Measurements from ENCODE around the gene SSH3. TPM values are rescaled to one million over a fixed set of nuclear protein-coding genes. Genes with fewer than 3 reads are reported as not detected.
"Not testable (repeated sequence)": the region's sequence is repeated elsewhere in the genome, so short reads cannot be mapped to it uniquely, and the experiment has no call there.

SSH3 gene
- total RNA-seq, 1 donor from 2014 or later: 55.4 TPM

DNA sequence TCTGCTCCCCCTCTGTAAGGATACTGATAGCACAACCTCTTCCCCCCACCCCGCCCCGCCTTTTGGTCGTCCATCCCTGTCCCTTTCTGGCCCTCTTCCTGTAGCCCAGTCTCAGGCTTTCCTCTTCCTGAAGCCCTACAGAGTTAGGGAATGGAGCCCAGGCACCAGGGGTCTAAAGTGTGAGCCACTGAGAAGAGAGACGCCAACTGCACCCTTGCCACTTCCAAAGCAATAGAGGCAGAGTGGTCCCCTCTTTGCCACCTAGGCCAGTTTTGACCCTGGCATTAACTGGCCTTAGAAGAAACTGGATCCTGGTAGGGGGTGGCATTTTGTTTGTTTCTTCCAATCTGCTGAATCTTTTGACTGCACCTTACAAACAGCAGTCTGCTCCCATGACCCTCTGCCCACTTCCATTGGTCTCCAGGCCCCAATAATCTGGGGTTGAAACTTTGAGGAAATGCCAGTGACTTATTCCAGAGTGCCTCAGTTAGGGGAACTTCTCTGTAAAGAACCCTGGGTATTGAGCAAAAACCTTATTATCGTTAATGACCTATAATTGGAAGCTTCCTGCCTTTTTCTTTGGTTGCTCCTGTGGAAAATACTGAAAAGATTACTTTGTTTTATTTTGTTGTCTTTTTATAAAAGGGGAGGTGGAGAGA lies 46.7 kb upstream of the SSH3 start:
- no peaks in the 10 kb centered on the region for H3K27me3 Mint-ChIP-seq (ENCODE audit: low read depth)
- no peak for DNase-seq (ENCODE audit: low spot score in 2 of 2, unreplicated experiment in 2 of 2)
- H3K36me3 Mint-ChIP-seq: peaks cover 28% of the 10 kb centered on the region
- H3K4me3 Mint-ChIP-seq: no peak overlapping the region
- TF ChIP-seq, protein P1, sequence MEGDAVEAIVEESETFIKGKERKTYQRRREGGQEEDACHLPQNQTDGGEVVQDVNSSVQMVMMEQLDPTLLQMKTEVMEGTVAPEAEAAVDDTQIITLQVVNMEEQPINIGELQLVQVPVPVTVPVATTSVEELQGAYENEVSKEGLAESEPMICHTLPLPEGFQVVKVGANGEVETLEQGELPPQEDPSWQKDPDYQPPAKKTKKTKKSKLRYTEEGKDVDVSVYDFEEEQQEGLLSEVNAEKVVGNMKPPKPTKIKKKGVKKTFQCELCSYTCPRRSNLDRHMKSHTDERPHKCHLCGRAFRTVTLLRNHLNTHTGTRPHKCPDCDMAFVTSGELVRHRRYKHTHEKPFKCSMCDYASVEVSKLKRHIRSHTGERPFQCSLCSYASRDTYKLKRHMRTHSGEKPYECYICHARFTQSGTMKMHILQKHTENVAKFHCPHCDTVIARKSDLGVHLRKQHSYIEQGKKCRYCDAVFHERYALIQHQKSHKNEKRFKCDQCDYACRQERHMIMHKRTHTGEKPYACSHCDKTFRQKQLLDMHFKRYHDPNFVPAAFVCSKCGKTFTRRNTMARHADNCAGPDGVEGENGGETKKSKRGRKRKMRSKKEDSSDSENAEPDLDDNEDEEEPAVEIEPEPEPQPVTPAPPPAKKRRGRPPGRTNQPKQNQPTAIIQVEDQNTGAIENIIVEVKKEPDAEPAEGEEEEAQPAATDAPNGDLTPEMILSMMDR (IDR thresholded peaks at IDR 0.05; ENCODE audit: unreplicated experiment): no peak
- no peaks in the 10 kb centered on the region for H3K9me3 Mint-ChIP-seq
- peaks cover 25% of the 10 kb centered on the region for H3K4me1 Mint-ChIP-seq
- no peak overlapping the region for H3K27ac Mint-ChIP-seq

DNA sequence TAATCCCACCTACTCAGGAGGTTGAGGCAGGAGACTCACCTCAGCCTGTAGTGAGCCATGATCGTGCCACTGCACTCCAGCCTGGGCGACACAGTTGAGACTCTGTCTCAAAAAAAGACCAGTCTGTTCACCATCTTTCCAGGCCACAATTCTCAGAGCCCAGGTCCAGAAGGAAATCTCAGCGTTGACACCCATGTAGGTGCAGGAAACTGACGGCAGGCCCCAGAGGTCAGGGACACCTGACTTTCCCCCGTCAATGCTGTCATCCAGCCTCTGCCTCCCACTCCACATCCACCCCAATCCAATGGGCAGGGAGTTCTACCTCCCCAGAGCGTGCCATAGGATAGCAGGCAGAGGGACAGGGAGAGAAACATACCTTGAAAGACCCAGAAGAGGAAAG lies 42.9 kb upstream of the SSH3 start:
- H3K27me3 Mint-ChIP-seq (ENCODE audit: low read depth): no peaks in the 10 kb centered on the region
- no peak for DNase-seq (ENCODE audit: low spot score in 2 of 2, unreplicated experiment in 2 of 2)
- H3K4me1 Mint-ChIP-seq: peaks cover 18% of the 10 kb centered on the region
- peaks cover 12% of the 10 kb centered on the region for H3K36me3 Mint-ChIP-seq
- no peak overlapping the region for H3K27ac Mint-ChIP-seq
- TF ChIP-seq, protein P1 (IDR thresholded peaks at IDR 0.05; ENCODE audit: unreplicated experiment): no peak
- H3K4me3 Mint-ChIP-seq: peak overlapping the region; percentile 14
- no peaks in the 10 kb centered on the region for H3K9me3 Mint-ChIP-seq

DNA sequence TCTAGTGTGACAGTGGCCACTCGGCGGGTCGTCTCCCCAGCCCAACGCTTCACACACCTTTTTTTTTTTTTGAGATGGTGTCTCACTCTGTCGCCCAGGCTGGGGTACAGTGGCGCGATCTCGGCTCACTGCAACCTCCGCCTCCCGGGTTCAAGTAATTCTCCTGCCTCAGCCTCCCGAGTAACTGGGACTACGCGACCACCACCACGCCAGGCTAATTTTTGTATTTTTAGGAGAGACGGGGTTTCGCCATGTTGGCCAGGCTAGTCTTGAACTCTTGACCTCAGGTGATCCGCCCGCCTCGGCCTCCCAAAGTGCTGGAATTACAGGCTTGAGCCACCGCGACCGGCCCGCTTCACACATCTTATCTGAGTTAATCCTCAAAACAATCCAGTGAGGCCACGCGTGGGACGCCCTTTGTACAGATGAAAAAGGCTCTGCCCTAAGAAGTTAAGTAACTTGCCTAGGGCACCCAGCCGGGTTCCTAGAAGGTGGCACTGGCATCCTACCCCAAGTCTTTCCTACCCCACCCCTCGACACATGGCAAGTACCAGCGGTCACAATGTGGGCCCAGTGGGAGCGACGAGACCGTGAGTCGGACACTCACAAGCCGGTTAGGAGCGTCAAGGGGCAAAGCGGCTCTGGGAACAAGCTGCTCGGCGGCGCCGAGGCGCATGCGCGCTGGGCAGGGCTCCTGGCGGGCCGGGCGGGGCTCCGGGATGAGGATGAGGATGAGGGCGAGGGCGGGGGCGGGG lies 42.3 kb upstream of the SSH3 start:
- not testable (repeated sequence) for H3K9me3 Mint-ChIP-seq; H3K36me3 Mint-ChIP-seq; H3K27me3 Mint-ChIP-seq (ENCODE audit: low read depth); H3K27ac Mint-ChIP-seq
- DNase-seq (ENCODE audit: low spot score in 2 of 2, unreplicated experiment in 2 of 2): peak; percentile 60 to 77
- Mint-ChIP-seq H3K4me3 (peak overlapping the region; percentile 70), H3K4me1 (peaks cover 23% of the 10 kb centered on the region)

DNA sequence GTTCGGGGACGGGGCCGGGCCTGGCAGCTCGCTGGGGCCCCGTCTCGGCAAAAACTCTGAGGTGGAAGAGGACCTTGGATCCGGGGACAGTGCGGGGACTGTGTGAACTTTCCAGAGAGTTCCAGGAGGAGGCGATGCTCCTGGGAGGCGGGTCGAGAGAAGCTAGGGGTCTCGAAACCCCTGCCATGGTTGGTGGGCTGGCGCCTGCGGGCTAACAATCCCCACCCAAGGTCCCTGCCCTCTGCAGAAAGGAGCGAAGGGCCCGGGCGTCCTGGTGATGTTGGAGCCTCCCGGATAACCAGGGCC lies 41.7 kb upstream of the SSH3 start:
- Mint-ChIP-seq H3K36me3 (peaks cover 7% of the 10 kb centered on the region), H3K4me3 (peak overlapping the region; percentile 70), H3K27me3 (ENCODE audit: low read depth) (no peaks in the 10 kb centered on the region), H3K27ac (peak overlapping the region; percentile 62), H3K4me1 (peaks cover 23% of the 10 kb centered on the region), H3K9me3 (no peaks in the 10 kb centered on the region)
- no peak for DNase-seq (ENCODE audit: low spot score in 2 of 2, unreplicated experiment in 2 of 2)
- TF ChIP-seq, protein P1 (IDR thresholded peaks at IDR 0.05; ENCODE audit: unreplicated experiment): no peak

DNA sequence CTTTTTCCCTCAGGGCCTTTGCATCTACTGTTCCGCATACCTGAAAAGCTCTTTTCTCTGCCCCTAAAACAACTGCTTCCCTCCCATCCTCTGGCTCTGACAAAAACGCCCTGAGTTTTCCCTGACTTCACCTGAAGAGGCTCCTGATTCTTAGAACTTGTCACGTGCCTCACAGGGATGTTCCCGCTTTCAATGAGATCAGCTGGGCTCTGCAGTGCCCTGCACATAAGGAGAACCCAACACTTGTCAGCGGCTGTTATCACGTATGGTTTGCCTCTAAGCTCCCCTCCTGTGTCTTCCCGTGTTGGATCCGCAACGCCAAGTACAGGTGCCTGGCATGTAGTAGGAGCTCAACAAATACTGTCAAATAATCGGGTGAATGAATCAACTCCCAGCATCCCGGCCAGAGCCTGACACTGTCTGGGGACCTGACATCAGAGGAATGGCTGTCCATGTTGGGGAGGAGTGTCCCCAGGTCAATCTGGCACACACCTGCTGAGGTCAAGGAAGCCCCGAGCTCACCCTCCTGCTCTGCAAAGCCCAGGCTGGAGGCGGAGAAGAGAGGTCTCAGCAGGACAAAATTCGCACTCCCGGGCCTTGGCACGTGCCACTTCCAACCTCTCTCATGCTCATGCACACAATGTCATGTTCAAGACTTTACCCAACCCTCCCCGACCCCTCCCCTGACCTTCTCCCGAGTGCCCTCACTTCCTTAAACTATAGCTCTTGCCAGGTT lies 41.2 kb upstream of the SSH3 start:
- no peaks in the 10 kb centered on the region for H3K27me3 Mint-ChIP-seq (ENCODE audit: low read depth)
- H3K36me3 Mint-ChIP-seq: peaks cover 2% of the 10 kb centered on the region
- H3K4me1 Mint-ChIP-seq: peaks cover 23% of the 10 kb centered on the region
- peak overlapping the region; percentile 70 for H3K4me3 Mint-ChIP-seq
- H3K9me3 Mint-ChIP-seq: no peaks in the 10 kb centered on the region
- peak overlapping the region; percentile 77 for H3K27ac Mint-ChIP-seq
- DNase-seq (ENCODE audit: low spot score in 2 of 2, unreplicated experiment in 2 of 2): no peak
- TF ChIP-seq, protein P1 (IDR thresholded peaks at IDR 0.05; ENCODE audit: unreplicated experiment): no peak

Data from mesothelial cell of epicardium (in vitro differentiated cells).